Hepatocyte (in vitro differentiated cells): ENCODE results near the gene DIAPH2. TPM values are rescaled to one million over a fixed set of nuclear protein-coding genes. Genes with fewer than 3 reads are reported as not detected.

Experiments used
- DNase-seq: peaks from one replicate; pipeline ENCODE4 v3.0.0-alpha.2; 2016; ENCODE audit warnings: low spot score
- H2AFZ ChIP-seq: fragments of 200-600 bp; sonication (generic); 2 replicates; pipeline ENCODE4 v1.6.0; 2016; ENCODE audit warnings: antibody characterized with exemption, mild to moderate bottlenecking
- H3K27ac ChIP-seq: fragments of 200-600 bp; sonication (generic); 2 replicates; pipeline ENCODE4 v1.5.1; 2016; ENCODE audit warnings: mild to moderate bottlenecking
- H3K27me3 ChIP-seq: fragments of 200-600 bp; sonication (generic); 2 replicates; pipeline ENCODE4 v1.6.1; 2016
- H3K36me3 ChIP-seq: fragments of 200-600 bp; sonication (generic); replicated peaks from 2 replicates; pipeline ENCODE4 v1.5.1; 2016; ENCODE audit warnings: low read depth; ENCODE audit not compliant: insufficient read depth
- H3K4me1 ChIP-seq: fragments of 200-600 bp; sonication (generic); 2 replicates; pipeline ENCODE4 v1.5.1; 2016; ENCODE audit warnings: mild to moderate bottlenecking, moderate library complexity; ENCODE audit not compliant: insufficient read depth
- H3K4me2 ChIP-seq: fragments of 200-600 bp; sonication (generic); 2 replicates; pipeline ENCODE4 v1.6.0; 2016
- H3K4me3 ChIP-seq: fragments of 200-600 bp; sonication (generic); 2 replicates; pipeline ENCODE4 v1.5.1; 2016; ENCODE audit warnings: mild to moderate bottlenecking
- H3K79me2 ChIP-seq: fragments of 200-600 bp; sonication (generic); 2 replicates; pipeline ENCODE4 v1.6.0; 2017; ENCODE audit warnings: mild to moderate bottlenecking
- H3K9me2 ChIP-seq: fragments of 200-600 bp; sonication (generic); replicated peaks from 2 replicates; pipeline ENCODE4 v1.6.0; 2017; ENCODE audit warnings: mild to moderate bottlenecking; ENCODE audit not compliant: insufficient read depth
- H3K9me3 ChIP-seq: fragments of 200-600 bp; sonication (generic); 2 replicates; pipeline ENCODE4 v1.5.1; 2016; ENCODE audit warnings: low read depth, mild to moderate bottlenecking
- H4K20me1 ChIP-seq: fragments of 200-600 bp; sonication (generic); 2 replicates; pipeline ENCODE4 v1.6.0; 2016; ENCODE audit warnings: mild to moderate bottlenecking; ENCODE audit not compliant: insufficient read depth, poor library complexity, severe bottlenecking
- EZH2 ChIP-seq: fragments of 200-600 bp; sonication (generic); IDR thresholded peaks from 2 replicates; pipeline ENCODE4 v1.6.1; 2016; ENCODE audit warnings: antibody characterized with exemption, mild to moderate bottlenecking, borderline replicate concordance
- EZH2phosphoT487 ChIP-seq: fragments of 200-600 bp; sonication (generic); IDR thresholded peaks from one replicate; pipeline ENCODE4 v1.6.1; 2018; ENCODE audit warnings: antibody characterized with exemption, mild to moderate bottlenecking, low read depth, moderate library complexity; ENCODE audit not compliant: unreplicated experiment, severe bottlenecking
- WGBS: methylation state at CpG from one replicate; pipeline ENCODE4 v1.1.6; 2016; ENCODE audit warnings: low lambda C conversion rate; ENCODE audit errors: missing lambda C conversion rate; 5-methylcytosine and 5-hydroxymethylcytosine counted together
- polyA plus RNA-seq: library from polyadenylated mRNA; unstranded; fragments of >200 nt; fragmentation: Nextera tagmentation; extraction: Ambion mirVana; gene quantifications from 2 replicates; pipeline ENCODE4 v1.2.1, GENCODE V29; 2016
- total RNA-seq: library from RNA; depleted of rRNA; stranded (reverse); fragments of >200 nt; gene quantifications from 2 replicates; pipeline ENCODE4 v1.2.3, GENCODE V29; 2014
- TF ChIP-seq, protein P1 (sequence below): fragments of 200-600 bp; sonication (generic); IDR thresholded peaks from 2 replicates; pipeline ENCODE4 v1.5.1; 2016; ENCODE audit warnings: antibody characterized with exemption, mild to moderate bottlenecking; ENCODE audit not compliant: poor library complexity

Gene DIAPH2
- total and polyA plus RNA-seq, 2 experiments from 2014 or later, result 14.8 to 32.4 TPM

DNA sequence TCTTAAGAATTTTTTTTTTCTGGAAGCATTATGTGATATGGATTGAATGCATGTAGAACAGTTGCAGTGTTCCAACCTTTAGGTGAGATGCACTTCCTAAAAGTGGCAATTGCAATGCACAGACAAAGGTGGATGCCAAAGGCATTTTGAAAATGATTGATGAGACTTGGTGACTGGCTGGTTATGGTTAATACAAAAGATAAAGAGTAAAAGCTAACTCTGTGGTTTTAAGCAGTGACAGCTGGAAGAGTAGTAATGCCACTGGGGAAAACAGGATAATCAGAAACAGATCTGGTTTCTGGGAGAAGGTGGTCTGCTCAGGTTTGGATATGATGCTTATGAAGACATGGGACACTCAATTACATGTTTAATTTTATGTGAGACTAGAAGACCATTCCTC, 544.7 kb downstream of the DIAPH2 start:
- H3K4me3 ChIP-seq, result no peak overlapping the region
- H3K4me2 ChIP-seq, result no peak overlapping the region
- H3K36me3 ChIP-seq, result no peaks in the 10 kb centered on the region
- no peaks in the 10 kb centered on the region for H3K9me3 ChIP-seq
- no peaks in the 10 kb centered on the region for H3K27me3 ChIP-seq
- no peak overlapping the region for H3K27ac ChIP-seq
- no peak overlapping the region for H2AFZ ChIP-seq
- no peaks in the 10 kb centered on the region for H3K9me2 ChIP-seq
- DNase-seq, result no peak
- H3K79me2 ChIP-seq, result no peaks in the 10 kb centered on the region
- no peak for TF ChIP-seq EZH2phosphoT487
- TF ChIP-seq, protein P1, sequence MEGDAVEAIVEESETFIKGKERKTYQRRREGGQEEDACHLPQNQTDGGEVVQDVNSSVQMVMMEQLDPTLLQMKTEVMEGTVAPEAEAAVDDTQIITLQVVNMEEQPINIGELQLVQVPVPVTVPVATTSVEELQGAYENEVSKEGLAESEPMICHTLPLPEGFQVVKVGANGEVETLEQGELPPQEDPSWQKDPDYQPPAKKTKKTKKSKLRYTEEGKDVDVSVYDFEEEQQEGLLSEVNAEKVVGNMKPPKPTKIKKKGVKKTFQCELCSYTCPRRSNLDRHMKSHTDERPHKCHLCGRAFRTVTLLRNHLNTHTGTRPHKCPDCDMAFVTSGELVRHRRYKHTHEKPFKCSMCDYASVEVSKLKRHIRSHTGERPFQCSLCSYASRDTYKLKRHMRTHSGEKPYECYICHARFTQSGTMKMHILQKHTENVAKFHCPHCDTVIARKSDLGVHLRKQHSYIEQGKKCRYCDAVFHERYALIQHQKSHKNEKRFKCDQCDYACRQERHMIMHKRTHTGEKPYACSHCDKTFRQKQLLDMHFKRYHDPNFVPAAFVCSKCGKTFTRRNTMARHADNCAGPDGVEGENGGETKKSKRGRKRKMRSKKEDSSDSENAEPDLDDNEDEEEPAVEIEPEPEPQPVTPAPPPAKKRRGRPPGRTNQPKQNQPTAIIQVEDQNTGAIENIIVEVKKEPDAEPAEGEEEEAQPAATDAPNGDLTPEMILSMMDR, result no peak
- TF ChIP-seq EZH2, result no peak
- no peaks in the 10 kb centered on the region for H3K4me1 ChIP-seq
- no peaks in the 10 kb centered on the region for H4K20me1 ChIP-seq

DNA sequence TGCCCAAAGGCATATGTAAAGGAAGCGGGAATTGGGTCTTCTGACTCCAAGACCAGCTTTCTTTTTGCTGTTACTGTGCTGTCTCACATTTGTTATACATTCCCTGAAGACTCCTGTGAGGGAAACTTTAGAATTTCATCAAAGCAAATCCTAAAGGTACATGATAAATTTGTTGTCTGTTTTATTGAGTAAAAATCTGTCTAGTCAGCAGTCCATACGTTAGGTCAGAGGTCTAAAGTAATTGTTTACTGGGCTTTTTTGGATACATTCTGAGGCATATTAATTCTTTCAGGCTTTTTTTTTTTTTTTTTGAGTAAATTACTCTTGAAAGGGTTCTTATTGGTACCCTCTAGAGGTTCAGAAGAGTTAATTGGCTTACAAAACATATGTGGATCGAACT, 546.3 kb downstream of the DIAPH2 start:
- Histone ChIP-seq H3K9me3 (no peaks in the 10 kb centered on the region), H4K20me1 (no peaks in the 10 kb centered on the region), H3K36me3 (no peaks in the 10 kb centered on the region), H3K27me3 (no peaks in the 10 kb centered on the region), H3K4me2 (no peak overlapping the region), H3K79me2 (no peaks in the 10 kb centered on the region), H3K4me1 (no peaks in the 10 kb centered on the region), H3K9me2 (no peaks in the 10 kb centered on the region), H3K4me3 (no peak overlapping the region), H2AFZ (no peak overlapping the region), H3K27ac (no peak overlapping the region)
- TF ChIP-seq EZH2phosphoT487, result no peak
- no peak for TF ChIP-seq EZH2
- TF ChIP-seq, protein P1, result no peak
- no peak for DNase-seq
- WGBS, result 78% methylated on average over 3 of the region's 3 CpGs

GRCh38 chrX:97234471-97235081, 549.9 kb downstream of the DIAPH2 start:
- no peak for DNase-seq
- H2AFZ ChIP-seq, result no peak overlapping the region
- no peaks in the 10 kb centered on the region for H4K20me1 ChIP-seq
- H3K4me2 ChIP-seq, result no peak overlapping the region
- no peaks in the 10 kb centered on the region for H3K9me2 ChIP-seq
- H3K36me3 ChIP-seq, result no peaks in the 10 kb centered on the region
- H3K4me1 ChIP-seq, result peaks cover 4% of the 10 kb centered on the region
- H3K9me3 ChIP-seq, result no peaks in the 10 kb centered on the region
- H3K27ac ChIP-seq, result no peak overlapping the region
- no peaks in the 10 kb centered on the region for H3K79me2 ChIP-seq
- no peak for TF ChIP-seq EZH2phosphoT487
- no peak for TF ChIP-seq EZH2
- TF ChIP-seq, protein P1, result no peak
- no peaks in the 10 kb centered on the region for H3K27me3 ChIP-seq
- WGBS, result 99% methylated on average over 3 of the region's 3 CpGs
- no peak overlapping the region for H3K4me3 ChIP-seq
